GM18499 (cell line): ENCODE results near the gene RING1.

Source experiments
- ATAC-seq: cut with Tn5 transposase; IDR thresholded peaks from one replicate; pipeline ENCODE4 v1.9.1; 2021; ENCODE audit warnings: moderate number of reproducible peaks; ENCODE audit not compliant: insufficient read depth, unreplicated experiment

The RING1 gene

GRCh38 chr6:33208091-33208967, at the start of gene RING1:
TSS of gene RING1 (plus strand) at chr6:33208500. CDS start at chr6:33208823, 323 bp downstream.
- ATAC-seq, result no peak

GRCh38 chr6:33160096-33160495, 48.2 kb upstream of the RING1 start:
- no peak for ATAC-seq

- ATAC-seq, result no peak
These were observed 47.5 kb upstream of the RING1 start for GRCh38 chr6:33160728-33161344.

GRCh38 chr6:33161354-33162331, 46.7 kb upstream of the RING1 start:
- ATAC-seq, result no peak

GRCh38 chr6:33163540-33163939, 44.8 kb upstream of the RING1 start:
- no peak for ATAC-seq

- ATAC-seq, result no peak
These were observed 44.1 kb upstream of the RING1 start for GRCh38 chr6:33164176-33164575.

- no peak for ATAC-seq
These were observed 43.5 kb upstream of the RING1 start for GRCh38 chr6:33164665-33165373.

GRCh38 chr6:33165581-33166258, 42.6 kb upstream of the RING1 start:
- ATAC-seq, result no peak

- ATAC-seq, result no peak
These were observed 41.9 kb upstream of the RING1 start for GRCh38 chr6:33166363-33166762.

GRCh38 chr6:33166811-33167210, 41.5 kb upstream of the RING1 start:
- ATAC-seq, result no peak

GRCh38 chr6:33167374-33168283, 40.7 kb upstream of the RING1 start:
- ATAC-seq, result no peak

- no peak for ATAC-seq
These were observed 40.1 kb upstream of the RING1 start for GRCh38 chr6:33168284-33168601.

GRCh38 chr6:33168639-33169038, 39.7 kb upstream of the RING1 start:
- ATAC-seq, result no peak

- no peak for ATAC-seq
These were observed 38.8 kb upstream of the RING1 start for GRCh38 chr6:33169291-33170175.

GRCh38 chr6:33170176-33171015, 37.9 kb upstream of the RING1 start:
- no peak for ATAC-seq

GRCh38 chr6:33171016-33171879, 37.1 kb upstream of the RING1 start:
- ATAC-seq, result no peak
